Activated T-helper 17 cell treated with anti-CD3 and anti-CD28 coated beads, Interleukin-2, amount 50 U/mL, for 72 hours (primary cell): Measurements from ENCODE around the gene SS18. TPM values are rescaled to one million over a fixed set of nuclear protein-coding genes. Genes with fewer than 3 reads are reported as not detected.

Source experiments
- ATAC-seq: fragments of 150-1000 bp; cut with Tn5 transposase; replicated peaks from 2 replicates; pipeline ENCODE4 v1.10.0; 2021; ENCODE audit warnings: mild to moderate bottlenecking, moderate library complexity
- H3K27ac Mint-ChIP-seq: one replicate; pipeline ENCODE4 v1.8.0; 2022; ENCODE audit warnings: mixed read lengths
- H3K27me3 Mint-ChIP-seq: one replicate; pipeline ENCODE4 v1.8.0; 2022; ENCODE audit warnings: mixed read lengths
- H3K36me3 Mint-ChIP-seq: one replicate; pipeline ENCODE4 v1.8.0; 2022; ENCODE audit warnings: low read depth, mild to moderate bottlenecking, mixed read lengths
- H3K4me1 Mint-ChIP-seq: one replicate; pipeline ENCODE4 v1.8.0; 2022; ENCODE audit warnings: mixed read lengths
- H3K4me3 Mint-ChIP-seq: one replicate; pipeline ENCODE4 v1.8.0; 2022; ENCODE audit warnings: mild to moderate bottlenecking, mixed read lengths
- H3K9me3 Mint-ChIP-seq: one replicate; pipeline ENCODE4 v1.8.0; 2022; ENCODE audit warnings: mixed read lengths
- total RNA-seq, 2 donors: library from RNA; stranded (reverse); gene quantifications; one replicate each; pipeline ENCODE4 v1.2.3, GENCODE V29; 2022

The SS18 gene
- total RNA-seq, 2 donors from 2014 or later: 66.3 to 74.0 TPM

GRCh38 chr18:26046419-26047077, 43.9 kb downstream of the SS18 start:
- Mint-ChIP-seq H3K9me3 (no peaks in the 10 kb centered on the region), H3K4me1 (peaks cover 14% of the 10 kb centered on the region), H3K27ac (no peak overlapping the region)

GRCh38 chr18:26044807-26045206, 45.6 kb downstream of the SS18 start:
- Mint-ChIP-seq H3K4me3 (no peak overlapping the region), H3K4me1 (peaks cover 18% of the 10 kb centered on the region), H3K27me3 (no peaks in the 10 kb centered on the region), H3K27ac (no peak overlapping the region), H3K9me3 (no peaks in the 10 kb centered on the region), H3K36me3 (peaks cover 57% of the 10 kb centered on the region)
- no peak for ATAC-seq

More at GRCh38 chr18:26046419-26047077, 43.9 kb downstream of the SS18 start:
- no peak for ATAC-seq
- H3K4me3 Mint-ChIP-seq: no peak overlapping the region
- no peaks in the 10 kb centered on the region for H3K27me3 Mint-ChIP-seq
- H3K36me3 Mint-ChIP-seq: peaks cover 60% of the 10 kb centered on the region

GRCh38 chr18:26040051-26040656, 50.3 kb downstream of the SS18 start:
- no peaks in the 10 kb centered on the region for H3K9me3 Mint-ChIP-seq
- no peak overlapping the region for H3K27ac Mint-ChIP-seq
- no peak for ATAC-seq
- no peaks in the 10 kb centered on the region for H3K27me3 Mint-ChIP-seq
- H3K36me3 Mint-ChIP-seq: peaks cover 72% of the 10 kb centered on the region
- H3K4me3 Mint-ChIP-seq: no peak overlapping the region
- H3K4me1 Mint-ChIP-seq: peaks cover 14% of the 10 kb centered on the region

GRCh38 chr18:26039203-26039602, 51.2 kb downstream of the SS18 start:
- Mint-ChIP-seq H3K4me1 (peaks cover 9% of the 10 kb centered on the region), H3K27me3 (no peaks in the 10 kb centered on the region), H3K36me3 (peaks cover 76% of the 10 kb centered on the region), H3K4me3 (no peak overlapping the region), H3K27ac (no peak overlapping the region), H3K9me3 (no peaks in the 10 kb centered on the region)
- no peak for ATAC-seq

GRCh38 chr18:26036635-26037034, 53.8 kb downstream of the SS18 start:
- ATAC-seq: no peak
- no peak overlapping the region for H3K4me3 Mint-ChIP-seq
- no peaks in the 10 kb centered on the region for H3K9me3 Mint-ChIP-seq
- no peaks in the 10 kb centered on the region for H3K27me3 Mint-ChIP-seq
- no peak overlapping the region for H3K27ac Mint-ChIP-seq
- H3K36me3 Mint-ChIP-seq: peaks cover 92% of the 10 kb centered on the region
- peaks cover 4% of the 10 kb centered on the region for H3K4me1 Mint-ChIP-seq

- Mint-ChIP-seq H3K36me3 (peaks cover 99% of the 10 kb centered on the region), H3K4me3 (no peak overlapping the region), H3K4me1 (no peaks in the 10 kb centered on the region), H3K27me3 (no peaks in the 10 kb centered on the region), H3K9me3 (no peaks in the 10 kb centered on the region), H3K27ac (no peak overlapping the region)
- ATAC-seq: no peak
Measured at GRCh38 chr18:26034850-26035497, 55.4 kb downstream of the SS18 start.

GRCh38 chr18:26022585-26022984, 67.8 kb downstream of the SS18 start:
- H3K27me3 Mint-ChIP-seq: no peaks in the 10 kb centered on the region
- H3K36me3 Mint-ChIP-seq: peaks cover 97% of the 10 kb centered on the region
- peaks cover 4% of the 10 kb centered on the region for H3K9me3 Mint-ChIP-seq
- no peak for ATAC-seq
- no peak overlapping the region for H3K27ac Mint-ChIP-seq
- peaks cover 10% of the 10 kb centered on the region for H3K4me1 Mint-ChIP-seq
- H3K4me3 Mint-ChIP-seq: no peak overlapping the region

- Mint-ChIP-seq H3K4me3 (no peak overlapping the region), H3K36me3 (peaks cover 100% of the 10 kb centered on the region), H3K9me3 (peaks cover 4% of the 10 kb centered on the region), H3K27me3 (no peaks in the 10 kb centered on the region), H3K27ac (no peak overlapping the region), H3K4me1 (peaks cover 10% of the 10 kb centered on the region)
- ATAC-seq: no peak
Measured at GRCh38 chr18:26021061-26021754, 69.2 kb downstream of the SS18 start.

GRCh38 chr18:26017929-26018328, 72.5 kb downstream of the SS18 start:
- peaks cover 6% of the 10 kb centered on the region for H3K4me1 Mint-ChIP-seq
- H3K9me3 Mint-ChIP-seq: peaks cover under 1% of the 10 kb centered on the region
- no peak for ATAC-seq
- H3K27ac Mint-ChIP-seq: no peak overlapping the region
- H3K4me3 Mint-ChIP-seq: no peak overlapping the region
- H3K36me3 Mint-ChIP-seq: peaks cover 100% of the 10 kb centered on the region
- no peaks in the 10 kb centered on the region for H3K27me3 Mint-ChIP-seq

- Mint-ChIP-seq H3K27ac (no peak overlapping the region), H3K4me1 (no peaks in the 10 kb centered on the region), H3K4me3 (no peak overlapping the region), H3K9me3 (no peaks in the 10 kb centered on the region), H3K27me3 (no peaks in the 10 kb centered on the region), H3K36me3 (peaks cover 81% of the 10 kb centered on the region)
- no peak for ATAC-seq
Measured at GRCh38 chr18:26014462-26014861, 76.0 kb downstream of the SS18 start.

GRCh38 chr18:26008619-26009018, 81.8 kb downstream of the SS18 start:
- Mint-ChIP-seq H3K27me3 (no peaks in the 10 kb centered on the region), H3K9me3 (no peaks in the 10 kb centered on the region), H3K27ac (no peak overlapping the region), H3K36me3 (peaks cover 22% of the 10 kb centered on the region), H3K4me1 (no peaks in the 10 kb centered on the region), H3K4me3 (no peak overlapping the region)
- no peak for ATAC-seq

- ATAC-seq: no peak
- Mint-ChIP-seq H3K27ac (no peak overlapping the region), H3K27me3 (no peaks in the 10 kb centered on the region), H3K9me3 (no peaks in the 10 kb centered on the region), H3K36me3 (peaks cover 17% of the 10 kb centered on the region), H3K4me1 (no peaks in the 10 kb centered on the region), H3K4me3 (no peak overlapping the region)
Measured at GRCh38 chr18:26008096-26008495, 82.3 kb downstream of the SS18 start.

GRCh38 chr18:26005950-26006349, 84.5 kb downstream of the SS18 start:
- H3K36me3 Mint-ChIP-seq: peaks cover 7% of the 10 kb centered on the region

GRCh38 chr18:26004832-26005231, 85.6 kb downstream of the SS18 start:
- ATAC-seq: no peak
- H3K27ac Mint-ChIP-seq: no peak overlapping the region

More at GRCh38 chr18:26005950-26006349, 84.5 kb downstream of the SS18 start:
- H3K9me3 Mint-ChIP-seq: no peaks in the 10 kb centered on the region
- no peak overlapping the region for H3K27ac Mint-ChIP-seq
- no peak for ATAC-seq
- H3K27me3 Mint-ChIP-seq: no peaks in the 10 kb centered on the region
- H3K4me3 Mint-ChIP-seq: no peak overlapping the region
- H3K4me1 Mint-ChIP-seq: no peaks in the 10 kb centered on the region

More at GRCh38 chr18:26004832-26005231, 85.6 kb downstream of the SS18 start:
- Mint-ChIP-seq H3K9me3 (no peaks in the 10 kb centered on the region), H3K4me1 (no peaks in the 10 kb centered on the region), H3K36me3 (peaks cover 3% of the 10 kb centered on the region), H3K4me3 (no peak overlapping the region), H3K27me3 (no peaks in the 10 kb centered on the region)
